RWPE2 (cell line): Measurements from ENCODE around the gene LAMB4.

Experiments
- ATAC-seq: fragments of 200-7000 bp; cut with Tn5 transposase; 3 replicates; pipeline ENCODE4 v1.9.1; 2021; ENCODE audit warnings: low read depth
- DNase-seq: peaks from one replicate; pipeline ENCODE4 v3.0.0-alpha.2; 2020; ENCODE audit warnings: low spot score
- H3K27ac ChIP-seq: fragments of 450-650 bp; 2 replicates; pipeline ENCODE4 v1.5.1; 2017; ENCODE audit warnings: mild to moderate bottlenecking; ENCODE audit not compliant: poor library complexity, severe bottlenecking
- H3K27me3 ChIP-seq: fragments of 250-450 bp; sonication (Bioruptor Pico); 2 replicates; pipeline ENCODE4 v1.5.1; 2021; ENCODE audit warnings: mild to moderate bottlenecking, moderate library complexity; ENCODE audit not compliant: insufficient read depth, poor library complexity, severe bottlenecking
- H3K36me3 ChIP-seq: fragments of 250-450 bp; sonication (Bioruptor Pico); 2 replicates; pipeline ENCODE4 v1.5.1; 2020; ENCODE audit warnings: low read depth, mild to moderate bottlenecking, moderate library complexity
- H3K4me1 ChIP-seq: fragments of 250-450 bp; sonication (Bioruptor Pico); 2 replicates; pipeline ENCODE4 v1.5.1; 2021; ENCODE audit warnings: mild to moderate bottlenecking, moderate library complexity; ENCODE audit not compliant: insufficient read depth, poor library complexity, severe bottlenecking
- H3K4me3 ChIP-seq: fragments of 250-450 bp; sonication (Bioruptor Pico); 2 replicates; pipeline ENCODE4 v1.5.1; 2021; ENCODE audit warnings: mild to moderate bottlenecking, moderate library complexity; ENCODE audit not compliant: severe bottlenecking
- H3K9me3 ChIP-seq: fragments of 250-450 bp; sonication (Bioruptor Pico); 2 replicates; pipeline ENCODE4 v1.5.1; 2021; ENCODE audit warnings: mild to moderate bottlenecking, moderate library complexity; ENCODE audit not compliant: severe bottlenecking
- CTCF ChIP-seq: fragments of 450-650 bp; IDR thresholded peaks from one replicate; pipeline ENCODE4 v1.5.1; 2017; ENCODE audit warnings: mild to moderate bottlenecking, moderate library complexity; ENCODE audit not compliant: poor library complexity, severe bottlenecking

LAMB4 gene

DNA sequence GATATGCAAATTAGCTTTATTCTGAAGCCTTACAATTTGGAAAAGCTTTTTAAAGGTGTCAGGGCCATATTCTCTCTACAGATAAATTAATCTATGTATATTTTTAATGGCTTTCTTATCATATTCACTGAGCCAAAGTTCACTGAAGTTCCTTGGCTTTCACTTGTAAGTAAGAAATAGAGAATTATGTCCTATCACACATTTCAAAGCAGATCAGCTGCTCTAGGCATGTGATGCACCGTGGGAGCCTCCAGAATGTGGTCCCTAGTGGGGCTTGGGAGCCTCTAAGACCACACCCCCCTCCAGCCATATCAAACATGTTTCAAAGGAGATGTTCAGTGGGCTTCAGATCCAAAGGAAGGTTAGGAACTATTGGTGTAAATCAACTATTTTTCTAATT lies 51.5 kb downstream of the LAMB4 start:
- H3K27ac ChIP-seq: no peak overlapping the region
- DNase-seq: no peak
- no peaks in the 10 kb centered on the region for H3K9me3 ChIP-seq
- ATAC-seq: no peak
- H3K4me1 ChIP-seq: peaks cover 23% of the 10 kb centered on the region
- H3K4me3 ChIP-seq: no peak overlapping the region
- H3K36me3 ChIP-seq: no peaks in the 10 kb centered on the region
- no peaks in the 10 kb centered on the region for H3K27me3 ChIP-seq
- no peak for TF ChIP-seq CTCF

GRCh38 chr7:108078211-108078673 lies 51.9 kb downstream of the LAMB4 start:
- no peaks in the 10 kb centered on the region for H3K9me3 ChIP-seq
- no peaks in the 10 kb centered on the region for H3K36me3 ChIP-seq
- ATAC-seq: no peak
- no peak for DNase-seq
- no peak overlapping the region for H3K4me3 ChIP-seq
- no peak for TF ChIP-seq CTCF
- H3K27ac ChIP-seq: no peak overlapping the region
- H3K27me3 ChIP-seq: no peaks in the 10 kb centered on the region
- peaks cover 23% of the 10 kb centered on the region for H3K4me1 ChIP-seq

- H3K27me3 ChIP-seq: no peaks in the 10 kb centered on the region
- TF ChIP-seq CTCF: no peak
- H3K27ac ChIP-seq: no peak overlapping the region
- no peaks in the 10 kb centered on the region for H3K9me3 ChIP-seq
- ATAC-seq: no peak
- peaks cover 23% of the 10 kb centered on the region for H3K4me1 ChIP-seq
- no peak overlapping the region for H3K4me3 ChIP-seq
- no peaks in the 10 kb centered on the region for H3K36me3 ChIP-seq
- DNase-seq: no peak
Observed at GRCh38 chr7:108077709-108078108, 52.5 kb downstream of the LAMB4 start.

- H3K4me1 ChIP-seq: peaks cover 23% of the 10 kb centered on the region
- no peak overlapping the region for H3K4me3 ChIP-seq
- ATAC-seq: no peak
- H3K36me3 ChIP-seq: no peaks in the 10 kb centered on the region
- DNase-seq: no peak
- no peaks in the 10 kb centered on the region for H3K27me3 ChIP-seq
- H3K27ac ChIP-seq: no peak overlapping the region
- TF ChIP-seq CTCF: no peak
- no peaks in the 10 kb centered on the region for H3K9me3 ChIP-seq
Observed at GRCh38 chr7:108076156-108076555, 54.0 kb downstream of the LAMB4 start.

DNA sequence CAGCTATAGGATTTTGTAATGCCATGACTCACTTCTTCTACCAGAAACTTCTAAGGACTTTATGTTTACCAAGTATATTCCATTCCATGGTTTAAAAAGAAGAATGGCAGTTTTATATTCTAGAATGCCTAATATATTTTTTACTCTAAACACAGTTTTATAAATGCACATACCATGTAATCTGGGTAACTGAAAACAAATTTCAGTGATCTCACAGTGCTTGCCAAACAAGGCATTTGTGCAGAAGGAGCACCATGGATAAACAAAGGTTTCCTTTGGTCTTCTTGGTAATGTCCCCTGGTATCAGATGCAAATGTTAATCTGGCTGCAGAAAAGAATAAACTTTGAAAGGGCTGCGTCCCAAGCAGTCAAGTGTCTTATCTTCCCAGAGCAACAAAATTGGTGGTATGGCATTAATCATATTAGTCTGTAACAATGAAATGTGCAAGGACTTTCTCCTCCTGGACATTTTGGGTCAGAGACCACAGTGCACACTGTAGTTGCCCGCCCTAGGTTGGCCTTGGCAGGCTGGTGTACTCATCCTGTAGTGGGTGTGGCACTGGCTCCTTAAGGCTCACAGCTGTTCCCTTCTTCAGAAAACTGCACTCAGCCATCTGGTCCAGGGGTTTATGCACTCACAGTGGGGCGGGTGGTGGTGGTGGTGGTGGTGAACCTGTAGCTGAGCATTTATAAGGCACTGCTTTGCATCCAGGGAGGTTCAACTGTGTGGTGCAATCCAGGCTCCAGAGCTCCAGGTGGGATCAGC lies 56.7 kb downstream of the LAMB4 start:
- no peak for DNase-seq
- no peak for TF ChIP-seq CTCF
- H3K36me3 ChIP-seq: no peaks in the 10 kb centered on the region
- H3K9me3 ChIP-seq: no peaks in the 10 kb centered on the region
- no peak for ATAC-seq
- no peaks in the 10 kb centered on the region for H3K27me3 ChIP-seq
- no peak overlapping the region for H3K27ac ChIP-seq
- H3K4me3 ChIP-seq: no peak overlapping the region
- H3K4me1 ChIP-seq: peaks cover 6% of the 10 kb centered on the region
